ENCODE results near the gene CISTR. TPM values are rescaled to one million over a fixed set of nuclear protein-coding genes. Genes with fewer than 3 reads are reported as not detected.
"Not testable (repeated sequence)": the region's sequence is repeated elsewhere in the genome, so short reads cannot be mapped to it uniquely, and the experiment has no call there.

CISTR gene
- polyA plus RNA-seq, 1 donor = not detected

DNA sequence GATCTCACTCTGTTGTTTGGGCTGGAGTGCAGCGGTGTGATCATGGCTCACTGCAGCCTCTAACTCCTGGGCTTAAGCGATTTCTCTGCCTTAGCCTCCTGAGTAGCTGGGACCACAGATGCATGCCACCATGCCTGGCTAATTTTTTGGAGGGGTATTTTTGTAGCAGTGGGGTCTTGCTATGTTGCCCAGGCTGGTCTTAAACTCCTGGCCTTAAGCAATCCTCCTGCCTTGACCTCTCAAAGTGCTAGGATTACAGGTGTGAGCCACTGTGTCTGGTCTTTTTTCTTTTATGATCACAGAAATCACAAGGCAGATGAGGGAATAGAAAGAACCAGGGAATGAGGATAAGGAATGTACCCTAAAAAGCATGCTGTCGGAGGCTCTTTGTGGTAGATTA lies 11.0 kb upstream of the CISTR start:
- DNase-seq = not testable (repeated sequence)

DNA sequence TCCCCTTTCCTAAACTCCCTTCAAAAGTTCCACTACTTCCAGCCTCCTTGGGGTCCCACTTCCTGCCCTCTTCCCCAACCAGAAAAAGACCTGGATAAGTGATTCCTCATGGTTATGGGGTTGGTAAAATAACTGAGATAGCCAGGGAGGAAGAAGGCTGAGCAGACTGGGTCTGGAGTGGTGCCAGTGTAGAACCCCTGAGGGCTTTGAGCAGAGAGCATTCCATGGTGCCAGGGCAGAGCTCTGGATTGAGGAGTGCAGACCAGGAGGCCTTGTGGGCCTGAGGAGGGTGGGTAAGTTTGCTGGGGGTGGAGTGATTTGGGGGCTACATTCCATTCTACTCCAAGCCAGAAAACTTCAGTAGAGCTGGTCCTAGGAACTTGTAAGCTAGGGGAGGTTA lies 9.5 kb upstream of the CISTR start:
- no peak for DNase-seq

DNA sequence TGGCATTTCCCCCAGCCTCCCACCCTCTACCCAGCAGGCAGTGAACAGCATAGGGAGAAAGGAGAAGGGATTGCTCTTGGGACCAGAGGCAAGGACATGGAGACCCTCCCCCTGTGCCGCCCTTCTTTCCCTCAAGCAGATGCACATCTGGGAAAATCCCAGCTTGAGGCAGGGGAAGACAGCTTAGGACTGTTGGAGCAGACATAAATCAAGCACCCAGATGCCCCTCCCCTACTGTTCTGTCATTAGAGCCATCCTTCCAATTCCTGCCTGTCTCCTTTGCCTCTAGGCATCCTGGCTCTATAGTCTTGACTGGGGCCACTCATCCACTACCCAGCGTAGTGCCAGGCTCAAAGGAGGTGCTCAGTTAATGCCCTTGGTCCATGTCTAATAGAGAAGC lies 7.5 kb upstream of the CISTR start:
- no peak for DNase-seq

DNA sequence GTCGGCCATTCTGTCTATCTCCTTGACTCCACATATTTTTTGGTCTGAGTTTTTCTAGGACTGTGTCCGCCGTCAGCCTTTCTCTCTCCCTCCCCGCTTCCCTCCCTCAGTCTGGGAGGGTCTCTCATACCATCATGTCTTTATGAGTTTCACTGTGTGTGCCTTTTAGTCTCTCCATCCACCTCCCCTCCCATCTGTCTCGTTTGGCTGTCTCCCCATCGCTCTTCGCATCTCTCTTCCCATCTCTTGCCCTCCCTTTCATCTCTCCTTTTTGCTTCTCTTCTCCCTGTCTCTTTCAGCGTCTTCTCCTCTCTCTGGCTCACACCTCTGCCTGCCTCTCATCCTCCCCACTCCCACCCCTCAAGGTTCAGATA lies 6.9 kb upstream of the CISTR start:
- DNase-seq = no peak

DNA sequence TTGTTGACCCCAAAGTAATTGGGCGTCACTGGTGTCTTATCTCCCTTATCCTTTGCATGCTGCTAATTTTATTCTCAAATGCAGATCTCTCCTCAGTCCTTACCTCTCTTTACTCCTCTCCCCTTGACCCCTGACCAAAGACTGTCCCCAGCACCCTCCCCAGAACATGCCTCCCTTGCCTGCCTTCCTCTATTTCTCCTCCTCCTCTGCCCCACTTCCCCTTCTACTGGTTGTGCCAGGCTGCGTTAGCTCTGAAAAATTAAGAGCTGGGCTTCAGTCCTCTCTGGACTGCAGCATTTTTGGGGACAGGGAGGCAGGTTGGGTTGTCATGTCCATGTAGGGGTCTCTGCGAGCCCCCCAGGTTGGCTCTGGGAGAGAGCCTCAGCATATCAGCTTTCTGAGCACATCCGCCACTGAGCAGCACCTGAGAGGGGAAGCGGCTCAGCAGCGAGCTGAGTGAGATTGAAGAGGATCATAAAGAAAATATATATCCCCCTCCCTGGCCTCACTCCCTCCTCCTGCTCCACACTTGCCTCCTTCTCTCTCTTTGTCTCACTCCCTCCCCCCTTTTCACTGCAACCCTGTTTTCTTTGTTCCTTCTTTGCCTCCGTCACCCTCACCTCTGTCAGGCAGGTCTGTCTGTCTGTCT lies 6.4 kb upstream of the CISTR start:
- DNase-seq = no peak

DNA sequence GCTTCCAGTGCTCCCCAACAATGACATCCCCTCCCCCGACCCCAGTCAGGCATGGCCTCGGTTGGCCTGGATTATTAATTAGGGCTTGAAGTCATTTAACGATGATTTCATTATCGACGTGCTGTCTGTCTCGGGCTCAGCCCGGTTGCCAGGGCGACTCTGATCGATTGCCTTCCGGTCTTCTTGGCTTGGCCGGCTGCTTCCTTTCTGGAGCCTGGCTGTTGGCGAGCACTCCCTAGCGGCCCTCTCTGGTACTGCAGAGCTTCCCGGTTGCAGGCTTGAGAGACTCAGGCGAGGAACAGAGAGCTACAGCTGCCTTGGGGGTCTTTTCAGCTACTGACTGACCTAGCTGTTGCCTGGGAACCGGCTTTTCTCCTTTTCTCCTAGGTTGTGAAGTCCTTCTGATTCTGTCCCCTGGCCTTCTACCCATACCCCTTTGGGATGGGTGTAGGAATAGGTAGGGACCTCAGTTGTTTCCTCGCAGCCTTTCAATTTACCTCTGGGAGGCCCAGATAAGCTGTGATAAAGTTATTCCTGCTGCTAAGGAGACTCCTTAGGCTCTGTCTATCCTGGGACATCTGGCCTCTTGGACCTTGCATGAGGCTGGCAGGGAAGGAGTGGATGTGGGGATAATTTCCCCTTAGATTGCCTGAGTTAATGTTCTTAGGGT lies 5.5 kb upstream of the CISTR start:
- no peak for DNase-seq

DNA sequence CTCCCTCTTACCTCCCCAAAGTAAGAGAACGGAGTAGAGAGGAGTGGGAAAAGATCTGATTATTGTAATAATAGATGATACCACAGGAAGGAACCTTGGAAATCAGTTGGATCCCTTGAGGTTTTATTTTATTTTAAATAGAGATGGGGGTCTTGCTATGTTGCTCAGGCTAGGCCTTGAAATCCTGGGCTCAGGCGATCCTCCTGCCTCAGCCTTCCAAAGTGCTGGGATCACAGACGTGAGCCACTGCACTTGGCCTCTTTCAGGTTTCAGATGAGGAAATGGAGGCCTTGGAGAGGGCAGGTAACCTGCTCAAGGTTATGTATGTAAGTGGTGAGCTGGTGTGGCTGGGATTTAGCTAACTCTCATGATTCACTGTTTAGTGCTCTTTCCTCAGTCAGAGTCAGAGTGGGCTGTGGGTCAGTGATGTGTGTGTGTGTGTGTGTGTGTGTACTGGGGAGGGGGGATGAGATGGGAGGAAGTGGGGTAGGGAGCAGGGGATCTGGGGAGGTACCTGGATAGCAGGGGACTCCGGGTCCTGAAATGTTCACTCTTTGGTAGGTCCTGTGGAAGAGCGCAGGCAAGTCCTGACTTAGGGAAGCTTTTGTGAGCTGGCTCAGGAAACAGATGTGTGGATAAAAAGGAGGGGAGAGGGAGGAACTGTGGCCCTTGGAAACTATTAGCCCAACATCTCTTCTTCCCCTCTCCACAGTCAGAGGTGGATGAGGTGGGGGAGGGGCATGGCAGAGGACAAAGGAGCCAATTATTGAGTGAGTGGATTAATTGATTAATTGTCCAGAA lies 4.7 kb upstream of the CISTR start:
- no peak for DNase-seq

DNA sequence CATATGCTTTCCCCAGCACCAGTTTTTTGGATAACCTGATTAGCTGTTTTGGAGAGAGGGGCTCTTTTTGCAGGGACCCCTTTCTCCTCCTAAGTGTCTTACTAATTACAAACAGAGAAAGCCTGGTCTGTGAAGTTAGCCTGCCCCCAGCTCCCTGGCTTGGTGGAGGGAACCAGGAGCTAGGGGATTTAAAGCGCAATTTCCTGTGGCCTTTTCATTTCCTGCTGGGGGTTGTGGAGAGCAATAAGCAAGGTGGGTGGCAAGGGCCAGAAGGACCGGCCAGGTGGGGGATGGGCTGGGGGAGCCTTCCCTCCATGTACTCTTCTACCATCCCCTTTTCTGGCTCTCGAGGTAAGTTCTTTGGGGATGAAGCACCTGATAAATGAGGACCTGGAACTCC lies 4.1 kb upstream of the CISTR start:
- no peak for DNase-seq

DNA sequence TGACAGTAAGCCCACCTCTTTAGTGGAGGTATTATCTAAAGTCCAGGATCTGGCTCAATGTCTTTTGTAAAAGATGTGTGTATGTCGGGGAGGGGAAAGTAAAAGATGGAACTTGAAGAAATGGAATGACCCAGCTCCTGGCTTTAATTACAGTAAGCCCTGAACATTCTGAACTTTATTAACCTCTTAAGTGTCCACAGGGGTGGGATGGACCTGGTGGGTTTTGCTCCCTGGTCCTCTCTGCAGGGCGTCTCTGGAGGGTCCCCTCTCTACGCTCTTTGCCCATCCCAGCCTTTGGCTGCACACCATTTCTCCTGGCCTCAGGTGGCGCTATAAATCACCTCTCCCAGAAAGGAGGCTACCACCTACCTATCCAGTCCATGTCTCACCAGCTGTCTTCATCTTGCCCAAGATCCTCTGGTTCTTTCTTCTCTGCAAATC lies 3.7 kb upstream of the CISTR start:
- DNase-seq = no peak

DNA sequence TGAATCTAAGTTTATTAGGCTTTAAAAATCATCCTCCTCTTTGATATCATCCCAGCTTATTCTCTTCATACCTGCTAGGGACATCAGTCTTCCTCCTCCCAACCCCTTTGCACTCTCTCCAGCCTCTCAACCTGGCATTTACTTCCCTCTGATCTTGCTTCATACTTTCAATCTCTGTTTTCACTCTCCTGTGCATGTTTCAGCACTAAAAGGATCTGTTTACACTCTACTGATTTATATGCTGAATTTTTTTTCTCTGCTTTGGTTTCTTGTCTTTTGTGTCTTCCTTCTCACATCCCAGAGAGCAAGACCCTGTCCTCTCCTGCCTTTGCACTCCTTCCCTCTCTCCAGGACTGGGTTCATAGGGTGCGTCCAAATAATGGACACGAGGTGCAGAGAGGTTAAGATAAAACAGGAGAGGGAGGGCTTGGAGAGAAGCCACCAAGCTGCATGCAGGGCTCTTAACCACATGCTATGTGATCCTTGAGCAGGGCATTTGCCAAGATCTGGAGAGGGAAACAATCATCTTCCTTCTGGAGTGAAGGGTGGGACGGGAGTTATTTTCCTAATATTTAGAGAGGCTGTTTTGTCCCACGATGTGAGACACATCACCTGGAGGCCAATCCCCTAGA lies 3.0 kb upstream of the CISTR start:
- DNase-seq = no peak

DNA sequence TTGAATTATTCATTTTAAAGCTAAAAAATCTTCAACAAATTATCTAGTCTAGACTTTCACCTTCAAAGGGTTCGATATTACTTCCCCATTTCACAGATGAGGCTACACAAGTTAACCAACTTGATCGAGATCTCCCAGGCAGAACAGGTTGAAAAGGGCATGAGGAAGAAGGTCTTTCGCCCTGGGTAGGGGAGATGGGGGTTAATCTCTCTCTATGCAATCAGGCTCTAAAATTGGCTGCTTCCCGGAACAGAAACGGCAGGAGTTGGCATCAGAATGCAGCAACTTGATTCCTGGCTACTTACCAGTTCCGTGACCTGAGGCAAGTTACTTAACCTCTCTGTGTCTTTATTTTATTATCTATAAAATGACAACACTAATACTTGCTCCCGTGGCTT lies 2.4 kb upstream of the CISTR start:
- DNase-seq = no peak

DNA sequence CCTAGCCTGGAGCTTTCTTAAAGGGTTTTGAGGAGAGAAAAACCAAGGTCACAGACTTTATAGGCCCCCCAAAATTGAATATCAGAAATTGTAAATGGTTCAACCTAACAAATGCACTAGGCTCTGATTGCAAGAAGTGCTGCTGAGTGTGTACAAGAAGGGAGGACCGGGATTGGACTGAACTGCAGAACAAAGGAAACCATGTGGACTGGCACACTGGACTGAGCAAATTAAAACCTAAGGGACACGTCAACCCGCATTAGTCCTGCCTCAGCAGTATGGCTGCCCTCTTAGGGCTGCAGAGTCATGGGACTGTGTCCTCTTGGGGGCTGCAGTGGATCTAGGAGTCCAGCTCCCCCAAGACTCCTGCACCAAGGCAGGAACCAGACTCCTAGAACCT lies 842 bp upstream of the CISTR start:
- DNase-seq = no peak

DNA sequence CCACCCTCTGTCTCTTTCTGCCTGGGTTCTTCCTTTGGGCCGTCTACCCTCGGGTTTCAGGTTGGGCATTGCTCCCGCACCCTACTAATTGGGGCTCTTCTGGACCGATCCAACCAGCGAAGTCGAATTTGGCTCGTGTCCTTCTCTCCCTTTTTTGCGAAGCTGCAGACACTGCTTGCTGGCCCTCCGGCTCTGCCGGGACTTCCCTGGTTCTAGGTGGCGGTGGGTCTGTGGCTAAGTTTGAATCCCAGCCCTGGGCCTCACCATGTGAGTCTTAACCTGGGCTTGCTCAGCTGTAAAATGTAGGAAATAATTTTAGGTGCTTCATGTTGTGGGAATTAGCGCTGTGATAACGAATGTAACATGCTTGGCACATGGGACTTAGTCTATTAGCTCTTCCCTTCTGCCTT lies 418 bp upstream of the CISTR start:
- DNase-seq = no peak

DNA sequence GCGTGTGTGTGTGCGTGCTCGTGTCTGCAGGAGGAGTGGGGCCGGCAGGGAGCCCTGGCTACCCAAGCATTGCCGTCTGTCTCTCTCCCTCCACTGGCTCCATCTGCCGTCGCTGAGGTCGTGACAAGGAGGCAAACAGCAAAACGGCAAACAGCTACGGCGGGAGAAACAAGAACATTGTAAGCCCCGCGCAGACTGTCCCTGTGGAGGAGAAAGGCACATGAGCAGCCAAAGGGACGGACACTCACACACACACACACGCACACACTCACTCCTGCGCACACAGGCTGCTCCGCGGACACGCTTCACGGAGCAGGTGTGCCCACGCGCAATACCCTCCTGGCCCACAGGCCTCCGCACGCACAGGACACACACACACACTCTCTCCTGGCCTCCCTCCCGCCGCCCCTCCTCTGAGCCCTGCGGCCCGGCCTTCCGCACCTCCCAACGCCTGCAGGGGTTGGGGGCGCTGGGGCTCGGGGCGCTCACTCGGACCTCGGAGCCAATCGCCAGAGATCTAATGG lies 905 bp downstream of the CISTR start:
- DNase-seq = no peak

DNA sequence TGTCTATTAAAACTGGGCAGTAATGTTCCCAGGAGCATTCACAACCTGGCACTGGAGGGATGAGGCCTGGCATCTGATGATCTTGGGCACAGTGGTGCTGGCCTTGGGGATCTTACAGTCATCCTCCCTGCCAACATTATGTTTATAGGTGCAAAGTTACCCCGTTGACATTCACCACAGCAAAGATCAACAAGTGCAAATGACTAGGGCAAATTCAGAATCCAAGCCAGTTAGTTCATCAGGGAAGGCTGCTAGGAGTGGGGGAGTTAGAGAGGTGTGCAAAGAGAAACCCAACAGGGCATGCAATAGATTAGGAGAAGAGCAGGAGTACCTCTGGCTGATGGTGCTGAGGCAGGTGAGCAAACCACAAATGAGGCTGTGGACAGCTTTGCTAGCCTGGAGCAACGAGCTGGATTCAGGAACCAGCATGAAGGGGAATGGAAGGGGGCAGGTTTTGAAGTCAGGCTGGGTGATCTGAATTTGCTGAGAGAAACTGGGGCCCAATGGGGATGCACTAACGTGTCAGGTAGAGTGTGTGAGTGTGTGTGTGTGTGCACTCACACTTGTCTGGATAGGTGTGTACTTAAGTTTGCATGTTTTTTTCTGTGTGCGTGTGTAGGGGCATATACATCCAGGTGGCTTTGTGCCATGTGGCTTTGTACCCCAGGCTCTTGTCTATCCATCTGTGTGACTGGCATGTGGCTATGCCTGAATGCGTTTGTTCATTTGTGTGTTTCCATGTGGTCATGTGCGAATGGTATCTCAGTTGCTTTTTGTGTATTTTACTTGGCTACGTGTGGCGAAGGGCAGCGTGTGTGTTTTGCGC lies 1.6 kb downstream of the CISTR start:
- DNase-seq = no peak

DNA sequence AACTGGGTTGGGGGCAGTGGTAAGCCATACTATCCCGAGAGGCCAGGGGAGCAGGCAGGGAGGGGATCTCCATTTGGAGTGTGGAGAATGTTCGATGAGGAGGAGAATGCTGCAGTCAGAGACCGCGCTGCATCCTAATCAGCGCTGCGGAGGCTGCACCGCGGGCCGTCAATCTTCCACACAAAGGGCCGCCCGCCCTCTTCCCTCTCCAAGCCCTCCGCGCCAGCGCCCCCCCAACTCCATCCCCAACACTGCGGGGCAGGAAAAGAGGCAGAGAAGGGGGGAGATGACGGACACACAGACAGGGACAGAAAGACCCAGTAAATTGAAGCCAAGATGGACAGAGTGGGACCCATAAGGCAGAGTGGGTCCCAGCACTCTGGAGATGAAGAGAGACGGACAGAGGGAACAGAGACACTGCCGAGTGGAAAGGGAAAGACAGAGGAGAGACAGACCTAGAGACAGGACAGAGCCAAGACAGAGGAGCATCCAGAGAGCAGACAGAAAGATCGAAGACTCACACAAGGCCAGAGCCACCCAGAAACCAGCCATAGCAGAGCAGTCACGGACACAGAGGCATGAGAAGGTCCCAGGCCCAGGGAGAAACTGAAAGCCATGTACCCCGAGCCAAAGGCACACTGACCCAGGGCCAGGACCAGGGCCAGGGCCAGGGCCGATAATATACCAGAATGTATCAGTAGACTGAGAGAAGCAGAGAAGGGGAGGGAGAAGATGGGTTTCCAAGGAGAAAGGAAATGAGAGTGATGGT lies 3.5 kb downstream of the CISTR start:
- DNase-seq = no peak

DNA sequence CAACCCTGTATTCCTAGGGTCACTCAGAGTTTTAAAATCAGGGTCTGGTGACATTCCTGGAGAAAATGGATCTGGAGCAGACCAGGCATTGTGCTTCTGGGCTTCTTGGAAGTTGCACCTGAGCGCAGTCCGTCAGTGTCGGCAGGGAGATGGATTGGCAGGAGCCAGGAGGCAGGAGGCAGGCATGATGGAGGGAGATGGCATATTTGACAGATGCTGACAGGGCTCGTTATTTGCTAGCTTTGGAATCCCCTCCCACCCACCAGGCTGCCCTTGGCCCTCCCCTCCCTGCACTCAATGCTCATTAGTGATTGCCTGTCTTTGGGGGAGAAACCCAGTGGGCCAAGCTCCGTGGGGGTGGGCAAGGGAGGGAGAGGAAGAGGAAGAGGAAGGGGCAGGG lies 4.7 kb downstream of the CISTR start:
- no peak for DNase-seq

DNA sequence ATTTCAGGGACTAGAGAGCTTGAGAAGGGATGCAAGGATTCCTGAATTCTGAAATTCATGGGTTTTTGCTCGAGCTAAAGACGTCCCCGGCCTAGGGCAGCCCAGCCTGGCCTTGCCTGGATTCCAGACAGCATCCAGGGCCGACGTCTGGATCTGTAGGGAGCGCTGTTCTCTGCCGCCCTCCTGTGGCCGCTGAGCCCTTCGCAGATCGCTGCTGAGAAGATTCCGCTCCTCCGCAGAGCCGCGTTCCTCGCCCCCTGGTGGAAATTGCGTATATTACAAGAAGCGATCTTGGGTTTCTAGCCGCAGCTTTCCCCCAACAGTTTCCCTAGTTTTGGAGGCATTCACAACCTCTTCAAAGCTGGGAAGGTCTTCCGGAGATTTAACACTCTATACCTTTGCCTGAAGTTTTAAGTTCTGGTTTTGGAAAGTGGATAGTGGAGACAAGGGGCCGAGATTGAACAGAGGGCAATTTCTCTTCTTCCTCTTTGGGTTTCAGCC lies 5.1 kb downstream of the CISTR start:
- peak; percentile 90 for DNase-seq

DNA sequence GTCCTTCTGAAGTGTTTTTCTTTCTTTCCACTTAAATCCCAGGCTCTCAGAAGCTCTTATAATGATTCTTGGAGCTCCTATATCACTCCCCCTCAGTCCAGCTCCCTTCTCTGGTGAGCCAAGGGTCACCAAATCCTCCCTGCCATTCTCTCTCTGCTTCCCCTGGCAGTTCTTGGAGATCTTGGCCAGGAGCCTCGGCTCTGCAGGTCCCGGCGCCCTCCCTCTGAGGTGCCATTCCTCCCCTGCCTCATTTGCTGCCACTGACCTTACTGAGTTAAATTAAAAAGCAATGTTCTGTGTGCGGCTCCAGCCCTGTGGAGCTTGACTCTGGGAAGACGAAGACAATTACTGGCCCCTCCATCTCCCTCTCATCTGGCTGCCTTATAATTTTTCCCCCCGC lies 7.0 kb downstream of the CISTR start:
- no peak for DNase-seq

DNA sequence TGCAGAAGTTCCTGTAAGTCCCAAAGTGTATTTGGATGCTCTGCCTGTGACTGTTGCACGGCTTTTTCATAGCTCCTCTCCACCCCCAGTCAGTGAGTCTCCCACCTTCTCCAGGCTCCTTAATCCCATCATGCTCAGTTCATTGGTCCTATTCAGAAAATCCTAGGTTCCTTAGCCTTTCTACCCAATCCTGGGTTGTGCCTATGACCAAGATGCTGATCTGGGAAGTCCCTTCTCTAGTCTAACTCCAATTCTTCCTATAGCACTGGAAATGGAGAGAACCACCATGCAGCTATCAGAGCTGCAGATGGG lies 7.7 kb downstream of the CISTR start:
- DNase-seq = no peak

Data from left kidney (tissue), 2 donors.